ENCODE measurements around the gene FAM9C.

Gene FAM9C

GRCh38 chrX:12997906-12998687, 46.3 kb downstream of the FAM9C start:
- H4K20me1 ChIP-seq (ENCODE audit: insufficient read depth, low read length) = no peaks in the 10 kb centered on the region
- peak overlapping the region; percentile 99 for H3K27ac ChIP-seq (ENCODE audit: low read length)
- H3K9me3 ChIP-seq (ENCODE audit: insufficient read depth, low read length) = no peaks in the 10 kb centered on the region
- peak overlapping the region; percentile 15; the same call in 1 of the 2 replicates for H3K4me3 ChIP-seq (ENCODE audit: low read length)
- H3K27me3 ChIP-seq (ENCODE audit: low read depth, low read length) = no peaks in the 10 kb centered on the region
- H3K9ac ChIP-seq (ENCODE audit: low read length) = peak overlapping the region; percentile 90
- H2AFZ ChIP-seq (ENCODE audit: low read depth, low read length) = peak overlapping the region; percentile 61
- peak overlapping the region; percentile 80 for H3K4me2 ChIP-seq (ENCODE audit: low read length)
- peaks cover 5% of the 10 kb centered on the region; the same call in 1 of the 2 replicates for H3K79me2 ChIP-seq (ENCODE audit: low read length)
- TF ChIP-seq CTCF (IDR thresholded peaks at IDR 0.05; ENCODE audit: low read depth, low read length) = no peak
- TF ChIP-seq EZH2phosphoT487 (IDR thresholded peaks at IDR 0.05; ENCODE audit: low read depth) = no peak
- no peaks in the 10 kb centered on the region for H3K36me3 ChIP-seq (replicated peaks; ENCODE audit: low read depth, low read length)
- H3K4me1 ChIP-seq (ENCODE audit: low read length) = peaks cover 62% of the 10 kb centered on the region

GRCh38 chrX:12996934-12997435, 47.4 kb downstream of the FAM9C start:
- Histone ChIP-seq H3K36me3 (replicated peaks; ENCODE audit: low read depth, low read length) (no peaks in the 10 kb centered on the region), H3K9ac (ENCODE audit: low read length) (peak overlapping the region; percentile 90; the same call in 1 of the 2 replicates), H3K4me3 (ENCODE audit: low read length) (no peak overlapping the region), H3K9me3 (ENCODE audit: insufficient read depth, low read length) (no peaks in the 10 kb centered on the region), H2AFZ (ENCODE audit: low read depth, low read length) (no peak overlapping the region), H4K20me1 (ENCODE audit: insufficient read depth, low read length) (no peaks in the 10 kb centered on the region), H3K4me2 (ENCODE audit: low read length) (peak overlapping the region; percentile 80), H3K79me2 (ENCODE audit: low read length) (peaks cover 5% of the 10 kb centered on the region; the same call in 1 of the 2 replicates), H3K27me3 (ENCODE audit: low read depth, low read length) (no peaks in the 10 kb centered on the region), H3K4me1 (ENCODE audit: low read length) (peaks cover 51% of the 10 kb centered on the region), H3K27ac (ENCODE audit: low read length) (peak overlapping the region; percentile 99)
- TF ChIP-seq CTCF (IDR thresholded peaks at IDR 0.05; ENCODE audit: low read depth, low read length) = no peak
- no peak for TF ChIP-seq EZH2phosphoT487 (IDR thresholded peaks at IDR 0.05; ENCODE audit: low read depth)

- Histone ChIP-seq H3K9ac (ENCODE audit: low read length) (no peak overlapping the region), H3K4me1 (ENCODE audit: low read length) (peaks cover 30% of the 10 kb centered on the region), H2AFZ (ENCODE audit: low read depth, low read length) (no peak overlapping the region), H3K9me3 (ENCODE audit: insufficient read depth, low read length) (no peaks in the 10 kb centered on the region), H4K20me1 (ENCODE audit: insufficient read depth, low read length) (no peaks in the 10 kb centered on the region), H3K79me2 (ENCODE audit: low read length) (peaks cover 5% of the 10 kb centered on the region; the same call in 1 of the 2 replicates), H3K4me2 (ENCODE audit: low read length) (no peak overlapping the region), H3K27ac (ENCODE audit: low read length) (no peak overlapping the region), H3K27me3 (ENCODE audit: low read depth, low read length) (no peaks in the 10 kb centered on the region), H3K36me3 (replicated peaks; ENCODE audit: low read depth, low read length) (no peaks in the 10 kb centered on the region), H3K4me3 (ENCODE audit: low read length) (no peak overlapping the region)
- TF ChIP-seq CTCF (IDR thresholded peaks at IDR 0.05; ENCODE audit: low read depth, low read length) = no peak
- TF ChIP-seq EZH2phosphoT487 (IDR thresholded peaks at IDR 0.05; ENCODE audit: low read depth) = no peak
These were observed 50.1 kb downstream of the FAM9C start for GRCh38 chrX:12994321-12994720.

- no peak overlapping the region for H3K4me3 ChIP-seq (ENCODE audit: low read length)
- H3K4me1 ChIP-seq (ENCODE audit: low read length) = peaks cover 25% of the 10 kb centered on the region
- no peak overlapping the region for H2AFZ ChIP-seq (ENCODE audit: low read depth, low read length)
- no peak for TF ChIP-seq EZH2phosphoT487 (IDR thresholded peaks at IDR 0.05; ENCODE audit: low read depth)
- no peak for TF ChIP-seq CTCF (IDR thresholded peaks at IDR 0.05; ENCODE audit: low read depth, low read length)
- no peaks in the 10 kb centered on the region for H3K36me3 ChIP-seq (replicated peaks; ENCODE audit: low read depth, low read length)
- no peaks in the 10 kb centered on the region for H3K9me3 ChIP-seq (ENCODE audit: insufficient read depth, low read length)
- H3K9ac ChIP-seq (ENCODE audit: low read length) = no peak overlapping the region
- H3K4me2 ChIP-seq (ENCODE audit: low read length) = no peak overlapping the region
- no peak overlapping the region for H3K27ac ChIP-seq (ENCODE audit: low read length)
- H4K20me1 ChIP-seq (ENCODE audit: insufficient read depth, low read length) = no peaks in the 10 kb centered on the region
- no peaks in the 10 kb centered on the region for H3K27me3 ChIP-seq (ENCODE audit: low read depth, low read length)
- peaks cover 5% of the 10 kb centered on the region; the same call in 1 of the 2 replicates for H3K79me2 ChIP-seq (ENCODE audit: low read length)
These were observed 50.6 kb downstream of the FAM9C start for GRCh38 chrX:12993826-12994225.

Measured in OCI-LY3 (cell line).